Left ventricle myocardium superior (tissue), 1 donor: ENCODE data around the gene SUPT5H. TPM values are rescaled to one million over a fixed set of nuclear protein-coding genes. Genes with fewer than 3 reads are reported as not detected.
A peak's percentile ranks its signal among the peaks of the same experiment; 100 is the strongest.

Experiments
- ATAC-seq: fragments of 200-7000 bp; cut with Tn5 transposase; one replicate; pipeline ENCODE4 v1.9.1; 2020; ENCODE audit warnings: mild to moderate bottlenecking, moderate library complexity
- DNase-seq: peaks from one replicate; pipeline ENCODE4 v3.0.0-alpha.2; 2020
- intact Hi-C: fragments of 100-400 bp; cut with micrococcal nuclease; formaldehyde crosslinking; loops from one replicate; pipeline ENCODE4 v1.11.0; 2022
- microRNA-seq: library from miRNA; unstranded; fragments of <30 nt; microRNA quantifications from one replicate; pipeline ENCODE4 v1.2.0, GENCODE V29; 2020; ENCODE audit warnings: borderline number of aligned reads
- total RNA-seq: library from RNA; stranded (reverse); fragmentation: NEBNext Ultra II Directional; extraction: Animal tissue kit (Norgen Biotek cat#: 25700); gene quantifications from one replicate; pipeline ENCODE4 v1.2.1, GENCODE V29; 2021
- donor health status: DM: no; HTN: yes; CAD: no; lungs with severe emphysema.

The SUPT5H gene
- total RNA-seq, 1 donor from 2014 or later: 85.8 TPM

DNA sequence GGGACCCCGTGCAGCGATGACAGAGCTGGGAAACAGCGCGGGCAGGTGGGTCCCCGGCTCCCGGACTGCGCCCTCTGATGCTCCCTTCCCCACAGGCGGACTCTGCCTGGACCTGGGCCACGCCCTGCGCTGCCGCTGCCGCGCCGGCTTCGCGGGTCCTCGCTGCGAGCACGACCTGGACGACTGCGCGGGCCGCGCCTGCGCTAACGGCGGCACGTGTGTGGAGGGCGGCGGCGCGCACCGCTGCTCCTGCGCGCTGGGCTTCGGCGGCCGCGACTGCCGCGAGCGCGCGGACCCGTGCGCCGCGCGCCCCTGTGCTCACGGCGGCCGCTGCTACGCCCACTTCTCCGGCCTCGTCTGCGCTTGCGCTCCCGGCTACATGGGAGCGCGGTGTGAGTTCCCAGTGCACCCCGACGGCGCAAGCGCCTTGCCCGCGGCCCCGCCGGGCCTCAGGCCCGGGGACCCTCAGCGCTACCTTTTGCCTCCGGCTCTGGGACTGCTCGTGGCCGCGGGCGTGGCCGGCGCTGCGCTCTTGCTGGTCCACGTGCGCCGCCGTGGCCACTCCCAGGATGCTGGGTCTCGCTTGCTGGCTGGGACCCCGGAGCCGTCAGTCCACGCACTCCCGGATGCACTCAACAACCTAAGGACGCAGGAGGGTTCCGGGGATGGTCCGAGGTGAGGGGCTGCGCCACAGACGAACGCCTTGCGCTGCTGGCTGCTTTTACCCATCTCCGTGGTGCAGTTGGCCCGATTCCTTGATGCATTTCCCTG, 61.7 kb downstream of the SUPT5H start:
- DNase-seq: peak; percentile 57
- peak; percentile 64 for ATAC-seq
- intact Hi-C loops: no loop called here

DNA sequence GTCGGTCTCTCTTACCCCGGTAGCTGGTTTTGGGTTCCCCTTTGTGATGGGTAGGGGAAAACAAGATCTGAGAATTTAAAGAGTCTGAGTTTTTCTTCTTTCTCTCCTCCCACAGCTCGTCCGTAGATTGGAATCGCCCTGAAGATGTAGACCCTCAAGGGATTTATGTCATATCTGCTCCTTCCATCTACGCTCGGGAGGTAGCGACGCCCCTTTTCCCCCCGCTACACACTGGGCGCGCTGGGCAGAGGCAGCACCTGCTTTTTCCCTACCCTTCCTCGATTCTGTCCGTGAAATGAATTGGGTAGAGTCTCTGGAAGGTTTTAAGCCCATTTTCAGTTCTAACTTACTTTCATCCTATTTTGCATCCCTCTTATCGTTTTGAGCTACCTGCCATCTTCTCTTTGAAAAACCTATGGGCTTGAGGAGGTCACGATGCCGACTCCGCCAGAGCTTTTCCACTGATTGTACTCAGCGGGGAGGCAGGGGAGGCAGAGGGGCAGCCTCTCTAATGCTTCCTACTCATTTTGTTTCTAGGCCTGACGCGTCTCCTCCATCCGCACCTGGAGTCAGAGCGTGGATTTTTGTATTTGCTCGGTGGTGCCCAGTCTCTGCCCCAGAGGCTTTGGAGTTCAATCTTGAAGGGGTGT, 62.5 kb downstream of the SUPT5H start:
- DNase-seq: no peak
- ATAC-seq: no peak
- intact Hi-C loops: no loop called here

DNA sequence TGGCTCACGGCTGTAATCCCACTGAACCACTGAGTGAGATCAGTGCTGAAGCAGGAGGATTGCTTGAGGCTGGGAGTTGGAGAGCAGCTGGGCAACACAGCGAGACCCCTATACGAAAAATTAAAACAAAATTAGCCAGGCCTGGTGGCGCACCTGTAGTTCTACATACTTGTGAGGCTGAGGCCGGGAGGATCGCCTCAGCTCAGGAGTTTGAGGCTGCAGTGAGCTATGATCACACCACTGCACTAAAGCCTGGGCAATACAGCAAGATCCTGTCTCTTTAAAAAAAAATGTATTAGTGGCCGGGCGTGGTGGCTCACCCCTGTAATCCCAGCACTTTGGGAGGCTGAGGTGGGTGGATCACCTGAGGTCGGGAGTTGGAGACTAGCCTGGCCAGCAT, 63.2 kb downstream of the SUPT5H start:
- intact Hi-C loops: no loop called here
- DNase-seq (no peak), ATAC-seq (no peak)

DNA sequence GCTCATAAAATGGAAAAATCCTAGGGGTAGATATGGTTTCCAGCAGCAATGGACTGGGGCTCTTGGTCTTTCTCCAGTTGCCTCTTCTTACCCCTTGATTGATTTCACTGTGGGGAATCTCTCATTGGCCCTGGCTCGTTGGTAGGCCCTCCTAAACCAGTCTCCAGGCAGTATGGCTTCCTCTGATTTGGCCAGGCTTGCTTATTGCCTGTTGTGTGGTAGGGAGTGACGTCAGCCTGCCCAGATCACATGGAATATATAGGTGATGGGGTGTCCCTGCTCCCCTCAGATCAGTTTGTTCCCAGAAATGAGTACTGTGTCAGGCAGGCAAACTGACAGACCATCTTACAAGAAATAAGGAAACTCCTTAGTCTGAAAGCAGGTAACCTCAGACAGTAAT, 63.9 kb downstream of the SUPT5H start:
- ATAC-seq (no peak), DNase-seq (no peak)
- intact Hi-C loops: no loop called here

DNA sequence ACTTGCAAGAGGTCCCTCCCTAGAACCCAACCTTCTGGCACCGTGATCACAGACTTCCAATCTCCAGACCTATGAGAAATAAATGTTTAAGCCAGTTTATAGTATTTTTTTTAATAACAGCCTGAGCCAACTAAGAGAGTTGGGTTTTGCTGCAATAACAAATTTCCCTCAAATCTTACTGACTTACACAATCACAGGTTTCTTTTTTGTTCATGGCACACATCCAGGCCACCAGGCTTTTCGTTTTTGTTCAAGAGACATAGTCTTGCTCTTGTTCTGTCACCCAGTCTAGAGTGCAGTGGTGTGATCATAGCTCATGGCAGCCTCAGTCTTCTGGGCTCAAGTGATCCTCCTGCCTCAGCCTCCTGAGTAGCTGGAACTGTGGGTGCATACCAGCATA, 67.6 kb downstream of the SUPT5H start:
- DNase-seq (no peak), ATAC-seq (no peak)
- intact Hi-C loops: no loop called here

DNA sequence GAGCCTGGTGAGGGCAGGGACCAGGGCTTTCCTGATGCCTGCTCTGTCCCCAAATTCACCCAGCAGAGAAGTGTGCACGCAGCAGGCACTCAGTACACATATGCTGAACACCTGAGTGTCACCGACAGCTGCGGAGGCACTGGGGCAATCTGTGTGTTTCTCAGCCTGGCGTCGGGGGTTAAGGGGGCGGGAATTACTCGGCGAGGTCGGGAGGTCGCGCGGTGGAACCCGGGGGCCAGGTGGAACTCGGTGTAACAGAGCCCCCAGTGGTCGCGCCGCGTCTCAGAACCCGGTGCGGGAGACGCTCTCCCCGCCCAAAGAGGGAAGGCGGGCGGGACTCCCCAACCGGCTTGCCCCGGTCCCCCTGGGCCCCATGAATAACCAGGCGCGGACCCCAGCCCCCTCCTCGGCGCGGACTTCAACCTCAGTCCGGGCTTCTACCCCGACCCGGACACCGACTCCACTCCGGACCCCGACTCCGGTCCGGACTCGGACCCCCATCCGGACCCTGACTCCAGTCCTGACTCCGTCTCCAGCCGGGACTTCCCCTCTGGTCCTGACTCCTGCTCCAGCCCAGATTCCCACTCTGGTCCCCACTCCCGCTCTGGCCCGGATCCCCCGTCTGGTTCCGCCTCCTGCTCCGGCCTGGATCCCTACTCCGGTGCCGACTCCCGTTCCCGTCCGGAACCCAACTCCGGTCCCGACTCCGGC, 69.6 kb downstream of the SUPT5H start, which contains the start of gene SELENOV:
Gene SELENOV (plus strand): TSS at position 300 of the 711 bp plus-strand sequence. CDS start 74 bp downstream, at position 374.
- intact Hi-C loops: no loop called here
- no peak for DNase-seq
- ATAC-seq: no peak

DNA sequence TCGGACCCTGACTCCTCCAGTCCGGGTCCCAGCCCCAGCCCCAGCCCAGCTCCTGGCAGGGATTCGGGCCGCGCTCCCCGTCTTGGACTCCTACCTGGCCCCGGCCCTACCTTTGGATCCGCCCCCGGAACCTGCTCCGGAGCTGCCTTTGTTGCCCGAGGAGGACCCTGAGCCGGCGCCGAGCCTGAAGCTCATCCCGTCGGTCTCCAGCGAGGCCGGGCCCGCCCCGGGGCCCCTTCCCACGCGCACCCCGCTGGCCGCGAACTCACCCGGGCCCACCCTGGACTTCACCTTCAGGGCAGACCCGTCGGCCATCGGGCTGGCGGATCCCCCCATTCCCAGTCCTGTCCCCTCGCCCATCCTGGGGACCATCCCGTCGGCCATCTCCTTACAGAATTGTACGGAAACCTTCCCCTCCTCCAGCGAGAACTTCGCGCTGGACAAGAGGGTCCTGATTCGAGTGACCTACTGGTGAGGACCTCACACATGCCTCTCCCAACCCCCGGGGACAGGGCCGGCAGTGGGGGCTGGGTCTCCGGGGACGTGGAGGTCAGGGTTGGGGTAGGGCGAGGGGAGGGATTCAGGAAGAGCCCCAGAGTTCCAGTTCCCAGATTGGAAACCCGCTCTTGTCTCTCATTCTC, 70.3 kb downstream of the SUPT5H start:
- DNase-seq: no peak
- ATAC-seq: no peak

DNA sequence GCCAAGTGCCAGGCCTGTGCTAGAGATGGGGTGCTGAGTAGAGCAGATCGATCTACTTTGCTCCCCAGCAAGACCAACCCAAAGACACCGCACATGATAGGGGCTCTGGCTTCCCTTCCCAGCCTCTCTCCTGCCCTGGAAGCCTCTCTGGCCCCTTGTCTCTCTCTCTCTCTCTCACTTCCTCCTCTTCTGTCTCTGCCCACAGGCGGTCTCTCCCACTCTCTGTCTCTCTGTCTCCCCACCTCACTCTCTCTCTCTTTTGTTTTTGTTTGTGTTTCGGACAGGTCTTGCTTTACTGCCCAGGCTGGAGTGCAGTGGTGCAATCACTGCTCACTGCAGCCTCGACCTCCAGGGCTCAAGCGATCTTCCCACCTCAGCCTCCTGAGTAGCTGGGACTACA, 70.9 kb downstream of the SUPT5H start:
- no peak for ATAC-seq
- intact Hi-C loops: no loop called here

More for the DNA sequence above, 70.3 kb downstream of the SUPT5H start:
- intact Hi-C loops: no loop called here

DNA sequence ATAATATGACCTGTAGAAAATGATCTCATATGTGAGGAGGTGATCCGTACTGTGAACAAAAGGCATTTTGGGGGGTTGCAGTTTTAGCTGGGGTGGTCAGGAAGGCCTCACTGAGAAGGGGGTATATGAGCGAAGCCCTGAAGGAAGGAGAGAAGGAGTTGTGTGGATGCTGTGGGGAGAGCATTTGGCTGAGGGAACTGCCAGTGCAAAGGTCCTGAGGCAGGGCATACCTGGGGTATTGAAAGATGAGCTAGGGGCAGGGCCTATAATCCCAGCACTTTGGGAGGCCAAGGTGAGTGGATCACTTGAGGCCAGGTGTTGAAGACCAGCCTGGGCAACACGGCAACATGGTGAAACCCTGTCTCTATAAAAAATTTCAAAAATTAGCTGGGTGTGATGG, 72.0 kb downstream of the SUPT5H start:
- DNase-seq (no peak), ATAC-seq (no peak)
- intact Hi-C loops: no loop called here

More for the DNA sequence above, 70.9 kb downstream of the SUPT5H start:
- no peak for DNase-seq

DNA sequence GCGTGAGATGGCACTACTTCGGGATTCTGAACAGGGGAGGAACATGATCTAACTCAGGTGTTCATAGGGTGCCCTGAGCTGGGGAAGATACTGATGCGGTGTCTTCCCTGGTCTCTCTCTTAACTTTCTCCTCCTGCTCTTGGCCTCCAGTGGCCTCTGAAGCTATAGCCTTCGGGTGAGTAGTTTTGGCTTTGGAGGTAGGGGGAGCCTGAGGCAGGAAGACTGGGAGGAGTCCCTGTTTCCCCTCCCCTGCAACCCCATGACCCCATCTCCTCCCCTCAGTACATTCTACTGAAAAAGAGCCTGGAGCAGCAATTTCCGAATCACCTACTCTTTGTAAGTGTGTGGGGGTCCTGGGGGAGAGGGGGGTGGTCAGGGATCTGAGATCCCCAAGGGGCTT, 73.1 kb downstream of the SUPT5H start:
- no peak for DNase-seq
- ATAC-seq: no peak
- intact Hi-C loops: no loop called here

DNA sequence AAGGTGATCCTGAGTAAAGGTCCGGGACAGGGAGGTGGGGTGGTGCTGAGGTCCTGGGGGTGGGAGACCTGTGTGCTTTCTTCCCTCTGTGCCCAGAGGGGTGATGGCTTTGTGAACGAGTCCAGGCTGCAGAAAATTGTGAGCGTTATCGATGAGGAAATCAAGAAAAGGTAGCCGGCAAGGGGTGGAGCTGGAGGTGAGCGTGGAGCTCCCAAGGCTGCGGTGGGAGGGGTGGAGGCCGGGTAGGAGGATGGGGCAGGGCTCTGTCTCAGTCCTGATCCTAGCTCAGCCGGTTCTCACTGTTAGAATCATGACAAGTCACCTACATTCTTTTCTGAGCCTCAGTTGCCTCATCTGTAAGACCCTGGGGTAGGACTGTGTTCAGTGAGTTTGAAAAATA, 73.6 kb downstream of the SUPT5H start:
- no peak for DNase-seq
- intact Hi-C loops: no loop called here
- ATAC-seq: no peak

DNA sequence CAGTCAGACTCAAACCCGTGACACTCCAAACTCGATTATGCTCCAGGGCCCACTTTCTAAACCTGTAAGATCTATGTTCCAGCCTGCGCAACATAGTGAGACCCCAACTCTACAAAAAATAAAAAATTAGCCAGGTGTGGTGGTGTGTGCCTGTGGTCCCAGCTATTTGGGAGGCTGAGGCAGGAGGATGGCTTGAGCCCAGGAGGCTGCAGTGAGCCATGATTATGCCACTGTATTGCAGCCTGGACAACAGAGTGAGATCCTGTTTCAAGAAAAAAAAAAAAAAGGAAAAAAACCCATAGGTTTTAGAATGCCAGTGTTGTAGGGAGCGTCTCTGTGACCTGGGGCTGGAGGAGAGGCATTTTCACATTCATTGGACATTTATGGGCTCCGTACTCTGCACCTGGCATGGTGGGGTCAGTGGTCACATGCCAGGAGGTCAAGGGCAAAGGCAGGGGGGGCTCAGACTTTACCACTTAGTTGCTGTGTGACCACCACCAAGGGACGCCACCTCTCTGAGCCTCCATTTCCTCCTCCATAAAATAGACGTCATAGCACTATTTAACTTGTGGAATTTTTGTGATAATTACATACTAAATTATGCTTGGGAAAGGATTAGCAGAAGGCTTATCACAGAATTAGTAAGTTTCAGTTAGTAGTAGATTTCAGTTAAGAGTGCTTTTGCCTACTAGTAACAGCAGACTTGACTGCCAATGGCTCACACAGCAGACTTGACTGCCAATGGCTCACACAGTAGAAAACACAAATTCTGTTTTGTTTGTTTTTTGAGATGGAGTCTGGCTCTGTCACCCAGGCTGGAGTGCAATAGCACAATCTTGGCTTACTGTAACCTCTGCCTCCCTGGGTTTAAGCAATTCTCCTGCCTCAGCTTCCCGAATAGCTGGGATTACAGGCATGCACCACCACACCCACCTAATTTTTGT, 75.4 kb downstream of the SUPT5H start:
- intact Hi-C loops: no loop called here
- ATAC-seq: no peak
- DNase-seq: no peak

DNA sequence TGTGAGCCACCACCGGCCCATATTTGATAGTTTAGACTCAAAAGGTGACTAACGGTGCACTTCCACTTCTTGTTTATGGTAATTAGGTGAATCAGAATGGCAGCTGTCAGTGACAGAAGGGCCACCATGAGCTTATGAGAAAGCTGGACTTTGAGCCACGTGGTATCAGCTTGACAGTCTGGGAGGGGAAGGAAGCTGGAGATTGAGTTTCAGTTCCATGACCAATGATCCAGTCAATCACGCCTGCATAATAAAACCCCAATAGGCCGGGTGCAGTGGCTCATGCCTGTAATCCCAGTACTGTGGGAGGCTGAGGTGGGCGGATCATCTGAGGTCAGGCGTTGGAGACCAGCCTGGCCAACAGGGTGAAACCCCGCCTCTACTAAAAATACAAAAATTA, 79.1 kb downstream of the SUPT5H start:
- no peak for ATAC-seq
- intact Hi-C loops: no loop called here
- DNase-seq: no peak

DNA sequence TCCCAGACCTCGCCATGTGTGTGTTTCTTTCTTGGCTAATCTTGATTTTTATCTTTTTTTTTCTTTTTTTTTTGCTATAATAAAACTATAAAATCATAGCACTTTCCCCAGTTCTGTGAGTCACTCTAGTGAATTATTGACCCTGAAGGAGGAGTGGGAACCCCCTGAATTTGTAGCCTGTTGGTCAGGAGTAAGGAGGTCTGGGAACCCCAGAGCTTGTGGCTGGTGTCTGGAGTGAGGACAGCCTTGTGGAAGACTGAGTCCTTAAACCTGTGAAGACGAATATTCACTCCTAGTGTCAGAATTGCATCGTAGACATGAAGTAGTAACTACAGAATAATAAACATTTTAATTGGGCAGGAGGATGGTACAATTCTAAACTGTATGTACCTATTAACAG, 79.8 kb downstream of the SUPT5H start:
- intact Hi-C loops: no loop called here
- no peak for ATAC-seq

More for the DNA sequence above, 79.8 kb downstream of the SUPT5H start:
- no peak for DNase-seq

Small RNAs within 50 kb of the gene (microRNA-seq; reads per million reads assigned to microRNA genes)
- gene MIR4530: not detected

Other genes with a start within 250 kb of the SUPT5H start
- not detected for gene NCCRP1, start 248.6 kb upstream of the SUPT5H start, total RNA-seq
- not detected for gene SYCN, start 241.3 kb upstream of the SUPT5H start, total RNA-seq
- not detected for gene IFNL3, start 200.6 kb upstream of the SUPT5H start, total RNA-seq
- gene IFNL4, start 196.7 kb upstream of the SUPT5H start, total RNA-seq: not detected
- gene IFNL2, start 177.2 kb upstream of the SUPT5H start, total RNA-seq: not detected
- gene IFNL1, start 149.2 kb upstream of the SUPT5H start, total RNA-seq: not detected
- gene LRFN1, start 124.7 kb upstream of the SUPT5H start, total RNA-seq: 0.35 TPM
- gene GMFG, start 109.5 kb upstream of the SUPT5H start, total RNA-seq: 18.5 TPM
- 50.7 TPM for gene SAMD4B, start 103.2 kb upstream of the SUPT5H start, total RNA-seq
- 34.8 TPM for gene PAF1, start 54.5 kb upstream of the SUPT5H start, total RNA-seq
- gene MED29, start 54.2 kb upstream of the SUPT5H start, total RNA-seq: 22.2 TPM
- 53.0 TPM for gene ZFP36, start 38.7 kb upstream of the SUPT5H start, total RNA-seq
- 11.6 TPM for gene PLEKHG2, start 32.9 kb upstream of the SUPT5H start, total RNA-seq
- gene RPS16, start 9.6 kb upstream of the SUPT5H start, total RNA-seq: 1,154 TPM
- 75.3 TPM for gene TIMM50, start 35.3 kb downstream of the SUPT5H start, total RNA-seq
- not detected for gene DLL3, start 53.4 kb downstream of the SUPT5H start, total RNA-seq
- gene SELENOV, start 69.6 kb downstream of the SUPT5H start, total RNA-seq: not detected
- 2.0 TPM for gene EID2B, start 87.3 kb downstream of the SUPT5H start, total RNA-seq
- 9.9 TPM for gene EID2, start 94.6 kb downstream of the SUPT5H start, total RNA-seq
- gene LGALS13, start 156.9 kb downstream of the SUPT5H start, total RNA-seq: not detected
- not detected for gene LGALS16, start 210.3 kb downstream of the SUPT5H start, total RNA-seq